Measurements from ENCODE around the gene PEX10.
A peak's percentile ranks its signal among the peaks of the same experiment; 100 is the strongest.

Gene PEX10

DNA sequence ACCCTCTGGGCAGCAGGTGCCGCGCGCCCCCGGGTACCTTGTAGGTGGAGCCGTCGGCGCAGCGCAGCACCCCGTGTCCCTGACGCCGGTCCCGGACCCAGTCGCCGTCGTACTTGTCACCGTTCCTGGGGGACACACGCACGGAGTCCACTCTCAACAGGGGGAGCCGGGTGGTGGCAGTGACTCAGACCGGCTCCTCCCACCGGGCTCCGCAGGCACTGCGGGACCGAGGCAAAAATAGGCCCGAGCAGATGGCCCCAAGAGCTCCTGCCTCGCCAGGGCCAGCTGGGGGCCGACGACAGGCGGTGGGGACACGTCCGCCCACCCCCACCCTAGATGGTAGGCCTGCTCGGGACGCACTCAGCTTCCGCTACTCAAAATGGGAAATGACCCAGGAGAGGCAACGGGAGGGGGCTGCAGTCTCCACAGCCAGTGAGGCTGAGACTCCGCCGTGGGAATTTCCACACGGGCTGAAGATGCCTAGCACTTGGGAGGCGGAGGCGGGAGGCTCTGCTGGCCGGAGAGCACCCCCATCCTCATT, 27.4 kb downstream of the PEX10 start:
- peak; percentile 0 for DNase-seq

GRCh38 chr1:2384130-2384860, 28.1 kb downstream of the PEX10 start:
- peak; percentile 0 for DNase-seq

- no peak for DNase-seq
Observed at GRCh38 chr1:2383576-2383975, 28.8 kb downstream of the PEX10 start.

GRCh38 chr1:2382621-2383361, 29.6 kb downstream of the PEX10 start:
- DNase-seq, result peak; percentile 9

DNA sequence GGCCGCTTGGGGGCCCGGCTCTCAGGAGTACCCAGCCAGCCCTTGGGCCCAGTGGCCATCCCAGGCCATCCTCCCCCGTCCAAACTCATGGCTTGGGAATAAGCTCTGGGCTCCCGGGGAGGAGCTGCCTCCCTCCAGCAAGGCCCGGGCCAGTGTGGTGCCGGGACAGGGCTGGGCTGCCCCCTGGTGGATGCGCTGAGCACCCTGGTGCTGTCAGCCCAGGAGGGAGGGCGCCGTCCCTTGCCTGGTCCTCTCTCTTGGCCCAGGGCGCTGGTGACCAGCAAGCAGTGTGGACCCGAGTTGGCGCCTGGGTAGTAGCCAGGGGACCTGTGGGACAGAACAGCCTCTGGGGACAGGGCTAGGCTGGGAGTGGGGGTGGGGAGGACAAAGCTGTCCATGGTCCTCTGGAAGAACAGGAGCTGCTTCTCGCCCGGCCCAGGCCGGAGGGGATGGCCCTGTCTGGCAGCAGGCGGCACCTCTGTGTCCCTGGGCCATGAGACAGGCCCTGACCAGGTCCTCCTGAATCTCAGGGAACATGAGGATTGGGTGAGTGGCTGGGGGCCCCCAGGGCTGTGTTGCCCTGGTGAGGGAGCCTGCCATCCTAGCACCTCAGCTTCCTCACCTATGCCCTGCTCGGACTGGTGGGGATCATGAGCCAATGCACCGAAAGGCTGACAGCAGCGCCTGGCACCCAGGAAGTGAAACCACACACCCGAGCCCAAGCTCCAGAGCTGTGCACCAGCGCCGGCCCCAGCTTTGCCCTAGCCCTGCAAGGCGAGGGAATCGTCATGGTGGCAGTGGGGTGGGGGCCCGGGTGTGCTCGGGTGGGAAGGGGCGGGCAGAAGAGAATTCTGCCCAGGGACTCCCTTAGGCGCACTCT, 30.4 kb downstream of the PEX10 start:
- peak; percentile 75 for DNase-seq

DNA sequence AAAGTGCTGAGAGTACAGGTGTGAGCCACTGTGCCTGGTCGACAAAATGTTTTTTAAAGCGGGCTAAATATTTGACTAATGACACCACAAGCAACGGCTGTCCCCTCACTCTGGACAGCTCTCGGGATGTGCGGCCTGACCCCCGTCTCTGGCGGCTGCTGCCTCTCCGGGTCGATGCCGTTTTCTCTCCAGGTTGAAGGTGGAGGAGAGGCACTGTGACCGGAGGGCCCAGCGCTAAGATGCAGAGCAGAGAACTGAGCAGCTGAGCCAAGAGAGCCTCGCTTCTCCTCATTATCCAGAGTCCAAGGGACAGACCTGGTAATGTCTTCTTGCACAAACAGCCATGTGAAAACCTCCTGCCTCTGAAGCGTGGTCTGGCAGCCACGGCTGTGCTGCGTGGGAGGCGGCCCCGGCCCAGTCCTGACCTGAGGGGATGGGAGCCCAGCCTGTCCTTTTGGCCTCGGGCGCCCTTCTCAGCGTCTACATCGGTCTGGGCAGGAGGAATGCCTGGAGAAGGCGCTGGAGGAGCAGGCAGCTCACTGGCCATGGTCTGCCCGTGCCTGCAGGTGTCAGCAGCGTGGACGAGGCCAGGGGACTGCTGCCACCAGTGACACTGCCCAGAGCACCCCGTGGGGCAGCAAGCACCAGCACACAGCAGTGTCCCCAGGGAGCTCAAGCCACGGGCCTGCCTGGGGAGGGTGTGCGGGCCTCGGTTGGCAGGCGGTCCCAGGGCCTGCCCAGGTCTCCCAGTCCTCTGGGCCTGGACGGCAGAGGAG, 31.4 kb downstream of the PEX10 start:
- DNase-seq, result peak; percentile 1

GRCh38 chr1:2379733-2380404, 32.5 kb downstream of the PEX10 start:
- DNase-seq, result no peak

DNA sequence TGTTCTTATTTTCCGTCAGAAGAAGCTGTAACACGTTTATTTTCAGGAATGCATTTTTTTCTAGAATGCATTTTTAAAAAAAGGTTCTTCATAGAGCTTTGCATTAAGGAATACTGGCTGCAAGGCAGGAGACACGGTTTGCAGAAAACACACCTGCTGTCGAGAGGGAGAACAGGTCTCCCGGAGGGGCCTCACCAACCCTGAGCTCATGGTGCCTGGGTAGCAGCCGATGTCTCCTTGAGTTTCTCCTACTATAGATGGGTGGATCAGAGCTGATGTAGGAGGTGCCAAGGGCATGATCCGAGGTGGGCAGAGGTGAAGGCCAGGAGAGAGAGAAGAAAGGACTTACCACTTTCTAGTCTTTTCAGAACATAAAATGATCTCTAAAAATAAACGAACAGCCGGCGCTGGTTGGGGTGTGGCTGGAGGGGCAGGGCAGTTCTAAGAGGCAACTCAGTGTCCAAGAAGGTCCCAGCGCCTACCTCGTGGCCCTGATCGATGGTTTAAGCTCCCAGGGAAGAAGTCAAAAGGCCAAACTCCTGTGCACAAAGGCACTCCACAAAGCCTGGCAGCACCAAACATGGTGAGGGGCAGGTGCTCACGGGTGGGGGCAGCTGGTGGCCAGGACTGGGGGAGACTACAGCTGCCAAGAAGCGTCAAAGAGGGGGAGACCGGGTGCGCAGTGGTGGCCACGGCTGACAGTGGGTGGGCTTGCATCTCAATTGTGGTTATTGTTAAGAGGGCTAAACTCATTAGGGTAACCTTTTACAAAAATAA, 33.2 kb downstream of the PEX10 start:
- peak; percentile 0 for DNase-seq

- no peak for DNase-seq
Observed at GRCh38 chr1:2378441-2378851, 33.9 kb downstream of the PEX10 start.

- DNase-seq, result no peak
Observed at GRCh38 chr1:2377751-2378440, 34.5 kb downstream of the PEX10 start.

DNA sequence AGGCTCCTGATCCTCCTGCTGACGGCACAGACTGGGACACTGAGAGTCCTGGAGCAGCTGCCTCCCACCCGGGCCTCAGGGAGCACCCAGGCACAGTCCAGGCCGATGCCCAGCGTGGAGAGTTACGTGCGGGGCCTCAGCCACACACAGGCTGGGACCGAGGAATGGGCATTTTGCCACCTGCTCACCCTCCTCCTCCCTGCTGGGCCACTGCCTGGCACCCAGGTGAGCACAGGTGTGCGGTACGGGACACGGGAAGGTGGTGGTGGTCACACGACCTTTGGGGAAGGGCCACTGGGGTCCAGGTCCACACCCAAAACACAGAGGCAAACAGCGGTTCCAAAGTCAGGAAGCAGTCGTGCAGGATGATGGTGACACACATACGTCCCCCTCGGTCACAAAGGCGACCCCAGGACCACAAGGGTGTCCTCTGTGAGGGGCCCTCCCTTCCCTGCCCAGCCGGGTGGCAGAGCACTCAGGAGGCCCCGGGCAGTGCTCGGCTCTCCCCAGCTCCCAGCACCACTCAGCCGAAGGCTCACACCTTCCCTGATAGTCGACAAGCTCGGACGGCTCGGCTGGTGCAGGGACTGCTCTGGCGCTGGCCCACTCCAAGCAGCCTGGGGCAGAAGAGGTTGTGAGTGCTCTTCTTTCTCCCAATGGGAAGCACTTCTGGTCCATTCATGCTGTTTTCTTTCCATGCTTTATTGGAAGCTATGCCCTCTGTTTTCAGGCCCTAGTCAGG, 35.3 kb downstream of the PEX10 start:
- DNase-seq, result peak; percentile 0

GRCh38 chr1:2376261-2376741, 36.1 kb downstream of the PEX10 start:
- peak; percentile 1 for DNase-seq

GRCh38 chr1:2375923-2376260, 36.5 kb downstream of the PEX10 start:
- no peak for DNase-seq

DNA sequence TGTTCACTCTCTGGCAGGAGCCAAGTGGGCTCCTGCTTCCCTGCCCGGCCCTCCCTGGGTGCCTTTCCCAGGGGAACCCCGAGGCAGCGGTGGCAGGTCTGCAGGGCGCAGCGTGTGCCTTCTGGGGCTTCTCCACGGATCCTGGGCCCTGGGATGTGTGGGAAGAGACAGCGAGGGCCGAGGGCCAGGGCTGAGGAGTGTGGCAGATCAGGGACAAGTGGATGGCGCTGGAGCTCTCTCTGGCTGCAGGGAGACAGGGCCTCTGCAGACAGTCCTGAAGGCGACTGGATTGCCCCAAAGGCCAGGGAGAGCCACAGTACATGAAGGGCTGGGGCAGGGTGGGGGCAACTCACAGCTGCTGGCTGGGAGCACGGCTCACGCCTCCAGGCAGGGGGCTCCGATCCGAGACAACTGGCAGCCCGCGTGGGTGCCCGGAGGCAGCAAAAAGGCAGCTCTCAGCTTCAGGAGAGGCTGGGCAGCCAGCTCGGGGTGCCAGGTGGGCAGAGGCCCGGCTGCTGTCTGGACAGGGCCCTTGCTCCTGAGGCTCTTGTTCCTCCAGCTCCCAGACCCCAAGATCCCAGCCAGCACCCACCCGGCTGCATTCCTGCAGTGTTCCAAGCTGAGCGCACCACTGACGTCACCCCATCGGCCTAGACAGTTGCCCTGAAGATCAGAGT, 37.0 kb downstream of the PEX10 start:
- peak; percentile 0 for DNase-seq

DNA sequence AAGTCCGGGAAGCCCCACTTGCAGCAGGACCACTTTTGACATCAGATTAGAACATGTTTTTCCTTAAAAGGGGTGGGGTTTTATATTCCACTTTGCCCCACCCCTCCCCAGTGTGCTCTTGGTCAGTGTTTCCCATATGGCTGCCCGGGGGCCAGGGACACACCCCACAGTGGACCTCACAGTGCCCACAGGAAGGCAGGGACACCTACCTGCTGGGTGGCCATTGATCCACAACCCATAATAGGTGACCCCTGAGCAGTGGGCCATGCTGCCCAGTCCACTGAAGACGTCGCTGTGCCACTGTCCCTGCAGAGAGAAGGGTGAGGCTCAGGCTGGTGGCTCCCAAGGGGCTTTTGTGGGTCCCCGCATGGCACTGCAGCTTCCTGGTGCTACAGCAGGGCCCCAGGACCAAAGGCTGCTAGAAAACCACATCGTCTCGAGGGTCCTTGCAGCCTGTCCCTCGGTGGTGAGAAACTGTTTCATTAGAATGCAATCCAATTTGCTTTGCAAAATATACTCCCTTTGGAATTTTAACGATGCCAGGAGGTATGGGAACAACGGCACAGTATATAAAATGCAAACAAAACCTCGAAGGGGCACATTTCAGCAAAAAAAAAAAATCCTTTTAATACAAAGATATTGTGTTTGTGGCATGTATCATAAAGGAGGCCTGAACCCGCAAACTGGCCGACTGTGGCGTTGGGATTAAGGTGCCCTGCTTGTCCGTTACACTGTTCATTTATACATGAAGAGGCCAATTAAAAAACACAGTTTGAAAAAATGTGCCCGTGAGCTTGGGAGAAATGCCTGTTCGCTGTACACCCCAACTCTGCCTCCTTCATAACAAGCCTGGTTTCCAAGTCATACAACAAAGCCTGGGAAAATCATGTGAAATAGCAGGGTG, 37.9 kb downstream of the PEX10 start:
- DNase-seq, result peak; percentile 0

DNA sequence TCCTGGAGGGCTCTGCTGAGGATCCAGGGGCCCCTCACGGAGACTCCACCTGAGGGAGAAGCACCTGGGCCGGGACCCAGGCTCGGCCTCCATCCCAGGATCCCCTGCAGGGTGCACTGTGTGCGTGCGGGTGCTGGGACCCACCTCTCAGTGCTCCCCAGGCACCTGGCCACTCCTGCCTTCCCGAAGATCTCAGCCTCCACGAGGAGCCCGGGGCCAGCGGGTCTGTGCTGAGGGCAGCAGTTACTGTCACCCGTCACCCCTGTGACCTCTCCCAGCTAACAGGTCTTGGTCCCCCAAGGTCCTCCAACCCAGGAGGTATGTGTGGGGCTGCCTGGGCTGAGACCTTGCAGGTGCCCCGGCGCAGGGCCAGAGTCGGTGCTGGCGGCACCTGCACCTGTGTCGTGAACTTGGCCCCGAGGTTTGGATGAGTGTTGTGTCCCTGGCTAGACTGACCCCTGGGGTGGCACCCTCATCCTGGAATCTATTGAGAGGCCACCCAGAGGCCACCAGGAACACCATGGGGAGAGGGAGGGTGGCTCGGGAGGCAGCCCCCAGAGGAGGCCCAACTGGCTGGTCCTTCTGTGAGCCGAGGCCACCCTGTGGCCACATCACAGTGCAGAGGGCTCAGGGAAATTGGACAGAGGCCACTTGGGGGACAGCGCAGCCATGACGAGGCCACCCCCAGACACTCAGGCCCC, 38.7 kb downstream of the PEX10 start:
- no peak for DNase-seq

All from stimulated activated CD4-positive, alpha-beta T cell treated with anti-CD3 and anti-CD28 coated beads, Interleukin-1b, Interleukin-23, amount 100 ng/mL, for 48 hours (primary cell).